ENCODE data around the gene VSX2.

The VSX2 gene

GRCh38 chr14:74302634-74303569, 63.7 kb downstream of the VSX2 start, which contains the start of gene ABCD4:
Gene ABCD4 (minus strand): TSS chr14:74302934. CDS start chr14:74302912, 22 bp downstream.
- DNase-seq: peak; percentile 89

GRCh38 chr14:74308695-74309094, 69.4 kb downstream of the VSX2 start:
- DNase-seq: no peak

- DNase-seq: no peak
Measured at GRCh38 chr14:74309125-74310022, 70.1 kb downstream of the VSX2 start.

- DNase-seq: no peak
Measured at GRCh38 chr14:74312161-74312560, 72.9 kb downstream of the VSX2 start.
